ELR (cell line): ENCODE measurements around the gene EOLA1.
"Not testable (repeated sequence)": the region's sequence is repeated elsewhere in the genome, so short reads cannot be mapped to it uniquely, and the experiment has no call there.

Experiments used
- DNase-seq: peaks from one replicate; pipeline ENCODE4 v3.0.0-alpha.2; 2015; ENCODE audit warnings: low read depth

EOLA1 gene

DNA sequence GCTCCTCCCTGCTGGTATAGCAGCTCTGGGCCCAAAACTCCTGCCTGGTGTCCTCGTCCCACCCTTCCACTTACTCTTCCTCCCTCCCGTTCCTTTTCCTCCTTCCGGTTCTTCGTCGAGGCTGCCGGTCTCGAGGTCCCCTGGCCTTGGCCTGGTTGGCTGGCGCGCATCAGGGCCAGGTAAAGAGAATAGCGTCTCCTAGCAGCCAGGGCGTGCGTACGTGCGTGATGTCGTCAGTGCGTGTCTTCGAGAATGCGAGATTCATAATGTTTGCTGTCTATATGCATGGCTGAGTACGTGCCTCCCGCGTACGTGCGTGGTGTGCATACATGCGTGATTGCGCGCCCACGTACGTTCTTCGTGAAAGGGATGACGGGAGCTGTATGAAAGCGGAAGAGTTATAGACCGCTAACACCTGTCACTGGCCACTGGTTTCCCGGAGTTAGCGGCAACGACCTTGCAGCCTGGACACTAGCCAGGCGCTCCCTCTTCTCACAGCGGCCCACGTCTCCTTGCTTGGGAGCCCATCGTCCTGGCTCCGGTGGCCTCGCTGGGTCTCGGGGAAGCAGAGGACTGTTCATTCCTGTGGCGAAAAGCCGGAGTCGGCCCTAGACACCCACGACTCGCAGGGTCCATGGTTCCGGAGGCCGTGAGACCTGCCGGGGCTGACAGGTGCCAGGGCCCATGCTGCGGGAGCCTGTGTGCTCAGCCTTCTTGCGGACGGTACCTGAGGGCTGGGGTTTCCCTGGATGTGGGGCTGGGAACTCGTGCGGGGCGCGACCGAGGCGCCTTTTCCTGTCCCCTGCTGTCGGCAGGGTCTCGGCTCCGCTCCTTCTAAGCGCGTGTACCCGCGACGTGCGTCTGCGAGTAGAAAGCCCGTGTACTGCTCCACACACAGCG, at the start of gene EOLA1:
EOLA1 (plus strand) TSS at position 392 of the 900 bp plus-strand sequence. CDS start 4,619 bp downstream, outside the sequence.
- DNase-seq = peak; percentile 94

GRCh38 chrX:149491812-149492211, 49.0 kb upstream of the EOLA1 start:
- no peak for DNase-seq

DNA sequence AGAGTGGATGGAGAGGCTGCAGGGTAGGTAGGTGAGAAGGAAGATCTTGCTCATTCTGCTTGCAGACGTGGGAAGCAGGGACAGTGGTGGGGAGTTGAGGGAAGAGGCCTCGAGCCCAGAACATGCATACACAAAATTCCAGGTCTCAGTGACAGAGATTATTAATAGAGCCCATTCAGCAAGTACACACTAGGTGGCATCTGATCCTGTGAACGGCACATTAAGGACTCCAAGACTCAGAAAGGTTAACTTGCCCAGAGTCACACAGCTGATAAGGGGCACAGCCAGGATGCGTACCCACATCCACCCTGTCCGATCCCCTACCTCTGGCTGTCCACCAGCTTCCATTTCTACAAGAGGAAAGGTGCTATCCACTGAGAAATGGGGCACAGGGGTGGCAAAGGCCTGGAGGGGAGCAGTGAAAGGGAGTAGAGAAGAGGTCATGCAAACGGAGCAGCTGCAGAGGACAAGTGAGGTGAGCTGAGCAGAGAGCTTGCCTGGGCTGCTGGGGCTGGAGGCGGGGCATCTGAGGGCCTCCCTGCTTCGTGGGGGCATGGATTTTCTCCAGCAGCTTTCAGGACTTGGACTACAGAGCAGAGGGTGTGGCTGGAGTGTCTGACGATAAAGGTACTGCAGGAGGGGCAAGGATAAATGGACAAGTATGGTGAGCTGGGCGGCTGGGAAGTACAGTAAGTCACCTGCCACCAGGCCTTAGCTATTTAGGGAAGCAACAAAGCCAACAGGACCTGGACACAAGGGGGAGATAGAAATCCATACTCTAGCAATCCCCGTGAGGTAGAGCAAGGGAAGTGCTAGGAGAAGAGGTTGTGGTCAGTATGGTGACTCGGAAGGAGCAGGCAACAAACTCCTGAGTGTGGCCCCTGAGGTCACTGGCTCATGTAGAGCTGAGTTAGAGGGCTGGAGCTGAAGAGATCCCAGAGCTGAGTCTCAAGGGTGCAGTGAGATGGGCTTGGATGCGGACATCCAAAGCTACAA, 46.9 kb upstream of the EOLA1 start:
- DNase-seq = peak; percentile 52

- no peak for DNase-seq
Observed at GRCh38 chrX:149494844-149495565, 45.8 kb upstream of the EOLA1 start.

DNA sequence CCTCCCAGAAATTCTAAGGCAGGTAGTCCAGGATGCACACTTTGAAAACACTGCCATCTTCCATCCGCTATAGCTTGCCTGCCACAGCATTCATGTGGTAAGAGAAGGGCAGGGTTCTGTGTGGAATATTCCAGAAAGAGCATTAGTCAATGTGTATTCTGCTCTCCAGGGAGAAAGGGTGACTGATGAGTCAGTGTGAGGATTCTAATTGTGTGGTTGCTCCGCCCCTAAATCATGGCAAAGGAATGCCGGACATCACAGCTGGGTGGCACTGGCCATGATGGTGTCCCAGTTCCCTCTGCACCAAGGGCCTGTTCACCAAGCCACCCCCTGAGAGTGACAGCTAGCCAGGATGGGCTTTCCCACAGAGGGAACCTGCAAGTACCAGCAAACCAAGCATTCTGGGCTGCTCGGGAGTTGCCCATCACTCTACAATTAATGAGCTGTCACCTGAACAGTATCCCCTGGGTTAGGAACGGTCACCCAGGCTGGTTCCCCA, 45.2 kb upstream of the EOLA1 start:
- DNase-seq = peak; percentile 87

- no peak for DNase-seq
Observed at GRCh38 chrX:149497054-149497453, 43.8 kb upstream of the EOLA1 start.

DNA sequence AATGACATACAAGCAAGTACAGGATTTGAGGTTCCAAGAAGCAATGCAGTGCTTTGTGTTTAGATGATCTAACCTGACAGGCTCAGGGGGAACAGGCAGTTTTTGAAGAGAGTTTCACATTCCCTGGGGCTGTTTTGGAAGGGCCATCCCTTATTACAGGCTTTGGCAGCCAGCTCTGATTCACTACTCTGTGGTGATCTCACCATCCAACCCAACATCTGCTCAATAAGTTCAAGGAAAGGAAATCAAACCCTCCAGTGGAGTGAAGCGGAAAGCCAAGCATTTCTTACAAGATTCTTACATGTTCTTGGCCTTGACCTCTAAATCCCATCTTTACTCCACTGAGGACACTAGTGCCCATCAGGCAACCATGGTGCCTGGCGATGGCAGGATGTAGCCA, 43.2 kb upstream of the EOLA1 start:
- DNase-seq = peak; percentile 82

DNA sequence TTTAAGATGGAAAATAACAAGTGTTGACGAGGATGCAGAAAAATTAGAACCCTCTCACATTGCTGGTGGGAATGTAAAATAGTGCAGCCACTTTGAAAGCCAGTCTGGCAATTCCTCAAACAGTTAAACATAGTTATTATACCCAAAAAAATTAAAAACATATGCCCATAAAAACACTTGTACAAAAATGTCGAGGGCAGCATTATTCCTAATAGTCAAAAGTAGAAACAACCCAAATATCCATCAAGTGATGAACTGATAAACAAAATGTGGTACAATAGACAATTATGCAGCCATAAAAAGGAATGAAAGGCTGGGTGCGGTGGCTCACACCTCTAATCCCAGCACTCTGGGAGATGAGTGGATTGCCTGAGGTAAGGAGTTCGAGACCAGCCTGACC, 42.0 kb upstream of the EOLA1 start:
- no peak for DNase-seq

- no peak for DNase-seq
Observed at GRCh38 chrX:149499766-149500165, 41.0 kb upstream of the EOLA1 start.

- not testable (repeated sequence) for DNase-seq
Observed at GRCh38 chrX:149502923-149503322, 37.9 kb upstream of the EOLA1 start.

GRCh38 chrX:149503446-149503845, 37.4 kb upstream of the EOLA1 start:
- DNase-seq = peak; percentile 40

GRCh38 chrX:149504226-149504914, 36.4 kb upstream of the EOLA1 start:
- peak; percentile 35 for DNase-seq

GRCh38 chrX:149504915-149505651, 35.7 kb upstream of the EOLA1 start, which contains the start of gene IDS:
Gene IDS, minus strand, starts transcription at chrX:149505306. Its CDS starts 169 bp downstream, at chrX:149505137.
- DNase-seq = peak; percentile 89

- no peak for DNase-seq
Observed at GRCh38 chrX:149505671-149506070, 35.1 kb upstream of the EOLA1 start.

- DNase-seq = no peak
Observed at GRCh38 chrX:149506349-149506748, 34.5 kb upstream of the EOLA1 start.

- DNase-seq = no peak
Observed at GRCh38 chrX:149508467-149508866, 32.3 kb upstream of the EOLA1 start.

DNA sequence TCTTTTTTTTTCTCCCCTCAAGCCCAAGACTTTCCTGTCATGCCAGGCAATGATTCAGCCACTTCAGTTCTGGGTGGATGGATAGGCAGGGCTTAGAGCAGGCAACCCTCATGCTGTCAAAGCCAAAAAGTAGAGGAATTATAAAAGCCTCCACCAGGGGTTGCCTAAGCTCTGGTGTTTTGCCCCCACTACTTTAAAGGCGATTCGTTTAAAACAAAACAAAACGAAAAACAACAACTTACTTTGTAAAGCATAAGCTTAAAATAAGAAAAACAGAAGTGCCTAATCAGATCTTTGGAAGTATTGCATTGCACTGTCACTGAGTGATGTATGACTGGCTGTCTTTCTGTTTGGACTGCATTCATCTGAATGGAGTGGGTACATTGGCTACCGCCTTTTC, 30.4 kb upstream of the EOLA1 start:
- peak; percentile 22 for DNase-seq

GRCh38 chrX:149511081-149511480, 29.7 kb upstream of the EOLA1 start:
- DNase-seq = no peak

DNA sequence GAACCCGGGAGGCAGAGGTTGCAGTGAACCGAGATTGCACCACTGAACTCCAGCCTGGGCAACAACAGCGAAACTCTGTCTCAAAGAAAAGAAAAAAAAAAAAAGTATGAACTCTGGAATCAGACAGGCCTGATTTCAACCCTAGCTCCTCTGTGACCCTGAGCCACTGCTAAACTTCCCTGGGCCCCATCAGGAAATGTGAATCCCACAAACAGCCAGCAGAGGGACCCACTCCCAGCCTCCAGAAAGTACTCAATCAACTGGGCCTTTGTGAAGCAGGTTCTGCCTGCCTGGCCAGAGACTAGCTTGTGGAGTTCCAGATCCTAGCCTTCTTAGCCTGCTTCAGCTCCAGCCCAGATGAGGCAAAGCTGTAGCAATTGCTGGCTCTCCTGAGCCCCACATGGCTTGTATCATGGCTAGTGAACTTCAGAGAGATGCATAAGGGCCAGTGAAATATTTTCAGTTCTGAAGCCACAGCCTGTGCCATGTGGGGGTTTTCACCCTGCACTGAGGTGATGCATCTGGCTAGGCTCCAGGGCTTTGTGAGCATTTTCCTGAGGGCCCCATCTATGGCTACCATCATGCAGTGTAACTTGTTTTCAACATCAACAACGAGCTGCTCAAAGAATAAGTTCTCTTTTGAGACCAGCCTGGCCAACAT, 28.5 kb upstream of the EOLA1 start:
- DNase-seq = peak; percentile 56
